Osteocyte (in vitro differentiated cells): ENCODE measurements around the gene PHACTR3. TPM values are rescaled to one million over a fixed set of nuclear protein-coding genes. Genes with fewer than 3 reads are reported as not detected.
A peak's percentile ranks its signal among the peaks of the same experiment; 100 is the strongest.

ENCODE experiments used
- DNase-seq: peaks from one replicate; pipeline ENCODE4 v3.0.0; 2021; ENCODE audit warnings: mixed read lengths; ENCODE audit not compliant: unreplicated experiment; ENCODE audit errors: extremely low spot score
- H3K27ac Mint-ChIP-seq: one replicate; pipeline ENCODE4 v1.8.0; 2021; ENCODE audit warnings: mild to moderate bottlenecking, mixed read lengths; ENCODE audit not compliant: unreplicated experiment
- H3K27me3 Mint-ChIP-seq: one replicate; pipeline ENCODE4 v1.8.0; 2021; ENCODE audit warnings: mixed read lengths; ENCODE audit not compliant: unreplicated experiment
- H3K36me3 Mint-ChIP-seq: one replicate; pipeline ENCODE4 v1.8.0; 2021; ENCODE audit warnings: mixed read lengths; ENCODE audit not compliant: unreplicated experiment
- H3K4me1 Mint-ChIP-seq: one replicate; pipeline ENCODE4 v1.8.0; 2021; ENCODE audit warnings: mixed read lengths; ENCODE audit not compliant: unreplicated experiment
- H3K4me3 Mint-ChIP-seq: one replicate; pipeline ENCODE4 v1.8.0; 2021; ENCODE audit warnings: mild to moderate bottlenecking, moderate library complexity, mixed read lengths; ENCODE audit not compliant: unreplicated experiment
- H3K9me3 Mint-ChIP-seq: one replicate; pipeline ENCODE4 v1.8.0; 2021; ENCODE audit warnings: mixed read lengths; ENCODE audit not compliant: unreplicated experiment
- total RNA-seq: library from RNA; stranded (reverse); gene quantifications from 2 replicates; pipeline ENCODE4 v1.2.1, GENCODE V29; 2021
- TF ChIP-seq, protein P1 (sequence below): fragments of 200-600 bp; sonication (generic); IDR thresholded peaks from 2 replicates; pipeline ENCODE4 v1.5.0; 2021; ENCODE audit warnings: antibody characterized with exemption, mild to moderate bottlenecking, moderate library complexity

The PHACTR3 gene
- total RNA-seq, 1 donor from 2014 or later: not detected

GRCh38 chr20:59660471-59660870 is 56.1 kb downstream of the PHACTR3 start:
- Mint-ChIP-seq H3K27me3 (no peaks in the 10 kb centered on the region), H3K4me3 (no peak overlapping the region), H3K9me3 (peaks cover 44% of the 10 kb centered on the region), H3K36me3 (no peaks in the 10 kb centered on the region), H3K4me1 (no peaks in the 10 kb centered on the region), H3K27ac (no peak overlapping the region)
- TF ChIP-seq, protein P1, sequence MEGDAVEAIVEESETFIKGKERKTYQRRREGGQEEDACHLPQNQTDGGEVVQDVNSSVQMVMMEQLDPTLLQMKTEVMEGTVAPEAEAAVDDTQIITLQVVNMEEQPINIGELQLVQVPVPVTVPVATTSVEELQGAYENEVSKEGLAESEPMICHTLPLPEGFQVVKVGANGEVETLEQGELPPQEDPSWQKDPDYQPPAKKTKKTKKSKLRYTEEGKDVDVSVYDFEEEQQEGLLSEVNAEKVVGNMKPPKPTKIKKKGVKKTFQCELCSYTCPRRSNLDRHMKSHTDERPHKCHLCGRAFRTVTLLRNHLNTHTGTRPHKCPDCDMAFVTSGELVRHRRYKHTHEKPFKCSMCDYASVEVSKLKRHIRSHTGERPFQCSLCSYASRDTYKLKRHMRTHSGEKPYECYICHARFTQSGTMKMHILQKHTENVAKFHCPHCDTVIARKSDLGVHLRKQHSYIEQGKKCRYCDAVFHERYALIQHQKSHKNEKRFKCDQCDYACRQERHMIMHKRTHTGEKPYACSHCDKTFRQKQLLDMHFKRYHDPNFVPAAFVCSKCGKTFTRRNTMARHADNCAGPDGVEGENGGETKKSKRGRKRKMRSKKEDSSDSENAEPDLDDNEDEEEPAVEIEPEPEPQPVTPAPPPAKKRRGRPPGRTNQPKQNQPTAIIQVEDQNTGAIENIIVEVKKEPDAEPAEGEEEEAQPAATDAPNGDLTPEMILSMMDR: no peak
- no peak for DNase-seq

DNA sequence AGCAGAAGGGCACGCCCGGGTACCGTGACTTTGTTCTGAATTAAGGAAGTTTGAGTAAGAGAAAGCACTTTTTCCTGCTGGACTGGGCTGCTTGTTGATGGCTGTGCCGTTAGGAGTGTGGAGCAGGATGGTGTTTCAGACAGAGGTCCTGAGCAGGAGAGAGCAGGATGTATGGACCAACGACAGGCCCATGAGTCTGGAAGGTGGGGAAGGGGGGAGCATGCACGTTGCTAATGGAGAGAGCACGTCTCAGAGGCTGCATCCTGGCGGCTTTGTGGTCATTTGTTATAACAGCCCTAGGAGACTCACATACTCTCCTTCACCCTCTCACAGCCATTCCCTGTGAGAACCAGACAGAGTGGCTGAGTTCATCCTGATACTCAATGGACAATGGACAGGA is 56.8 kb downstream of the PHACTR3 start:
- Mint-ChIP-seq H3K4me3 (no peak overlapping the region), H3K27ac (no peak overlapping the region), H3K27me3 (no peaks in the 10 kb centered on the region), H3K4me1 (no peaks in the 10 kb centered on the region), H3K36me3 (no peaks in the 10 kb centered on the region), H3K9me3 (peaks cover 37% of the 10 kb centered on the region)
- peak; percentile 40 for DNase-seq
- TF ChIP-seq, protein P1: no peak

GRCh38 chr20:59661621-59662020 is 57.3 kb downstream of the PHACTR3 start:
- TF ChIP-seq, protein P1: no peak
- Mint-ChIP-seq H3K4me3 (no peak overlapping the region), H3K4me1 (no peaks in the 10 kb centered on the region), H3K9me3 (peaks cover 33% of the 10 kb centered on the region), H3K27ac (no peak overlapping the region), H3K36me3 (no peaks in the 10 kb centered on the region), H3K27me3 (no peaks in the 10 kb centered on the region)
- peak; percentile 66 for DNase-seq

- Mint-ChIP-seq H3K9me3 (peaks cover 31% of the 10 kb centered on the region), H3K27me3 (no peaks in the 10 kb centered on the region), H3K4me1 (no peaks in the 10 kb centered on the region), H3K4me3 (no peak overlapping the region), H3K36me3 (no peaks in the 10 kb centered on the region), H3K27ac (no peak overlapping the region)
- TF ChIP-seq, protein P1: no peak
- peak; percentile 57 for DNase-seq
Observed at GRCh38 chr20:59662161-59662560, 57.8 kb downstream of the PHACTR3 start.

- TF ChIP-seq, protein P1: no peak
- Mint-ChIP-seq H3K27ac (no peak overlapping the region), H3K4me3 (no peak overlapping the region), H3K4me1 (no peaks in the 10 kb centered on the region), H3K9me3 (peaks cover 23% of the 10 kb centered on the region), H3K27me3 (no peaks in the 10 kb centered on the region), H3K36me3 (no peaks in the 10 kb centered on the region)
- DNase-seq: peak; percentile 73
Observed at GRCh38 chr20:59662856-59663512, 58.6 kb downstream of the PHACTR3 start.
